GM15510 (cell line): Measurements from ENCODE around the gene HELZ.

Source experiments
- POLR2A ChIP-seq: IDR thresholded peaks from 3 replicates; pipeline ENCODE4 v1.6.1; 2011; ENCODE audit warnings: borderline replicate concordance; ENCODE audit not compliant: insufficient read length; ENCODE audit errors: extremely low read depth

HELZ gene

GRCh38 chr17:67273900-67274299 is 28.9 kb upstream of the HELZ start:
- TF ChIP-seq POLR2A = no peak

DNA sequence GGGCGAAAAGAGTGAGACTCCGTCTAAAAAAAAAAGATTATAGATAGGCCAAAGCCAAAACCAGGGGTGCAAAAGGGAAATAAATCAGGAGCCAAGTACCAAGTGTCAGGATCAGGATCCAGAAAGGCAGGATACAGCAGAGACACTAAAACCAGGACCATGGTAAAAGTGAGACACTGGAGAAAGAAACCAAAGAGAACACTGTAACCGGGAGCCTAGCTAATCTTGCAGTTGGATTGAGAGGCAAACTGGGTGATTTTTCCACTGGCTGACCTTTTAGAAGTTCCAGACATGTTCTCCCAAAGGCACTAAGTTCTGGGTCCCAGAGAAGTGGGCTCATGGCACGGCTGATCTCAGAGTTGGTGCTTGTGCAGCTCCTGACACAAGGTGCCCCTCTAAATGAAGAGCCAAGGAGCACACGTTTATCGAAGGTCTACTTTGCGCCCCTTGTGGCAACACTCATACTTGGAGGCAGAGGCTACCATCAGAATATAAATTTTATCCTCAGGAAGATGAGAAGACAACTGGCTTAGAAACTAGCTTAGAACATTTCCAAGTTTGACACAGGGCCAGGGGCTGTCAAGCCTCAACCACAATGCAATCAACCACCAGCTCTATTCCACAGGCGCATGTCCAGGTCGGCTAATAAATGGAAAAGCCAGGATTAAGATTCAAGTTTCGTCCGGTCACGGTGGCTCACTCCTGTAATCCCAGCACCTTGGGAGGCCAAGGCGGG is 27.5 kb upstream of the HELZ start:
- no peak for TF ChIP-seq POLR2A

GRCh38 chr17:67270416-67270815 is 25.4 kb upstream of the HELZ start:
- TF ChIP-seq POLR2A = no peak

- no peak for TF ChIP-seq POLR2A
Measured at GRCh38 chr17:67266496-67266895, 21.5 kb upstream of the HELZ start.

DNA sequence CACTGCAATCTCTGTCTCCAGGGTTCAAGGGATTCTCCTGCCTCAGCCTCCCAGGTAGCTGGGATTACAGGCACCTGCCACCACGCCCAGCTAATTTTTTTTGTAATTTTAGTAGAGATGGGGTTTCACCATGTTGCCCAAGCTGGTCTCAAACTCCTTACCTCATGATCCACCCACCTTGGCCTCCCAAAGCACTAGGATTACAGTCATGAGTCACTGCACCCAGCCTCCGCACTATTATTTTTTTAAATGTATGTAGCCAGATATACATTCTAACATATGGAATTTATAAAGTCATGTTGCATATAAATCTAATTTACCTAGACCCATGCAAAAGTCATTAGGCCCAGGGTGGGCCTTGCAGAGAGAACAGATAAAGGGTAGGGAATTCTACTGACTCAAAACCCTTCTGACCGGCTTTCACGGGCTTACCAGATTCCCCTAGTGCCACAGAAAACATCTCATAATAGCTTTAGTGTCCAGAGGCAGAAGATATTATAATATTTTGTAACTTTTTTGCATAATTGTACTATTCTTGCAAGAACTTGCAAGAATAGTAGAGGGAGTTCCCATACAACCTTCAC is 20.5 kb upstream of the HELZ start:
- TF ChIP-seq POLR2A = no peak

- TF ChIP-seq POLR2A = no peak
Measured at GRCh38 chr17:67262435-67263117, 17.6 kb upstream of the HELZ start.

- TF ChIP-seq POLR2A = no peak
Measured at GRCh38 chr17:67260170-67260987, 15.4 kb upstream of the HELZ start.

DNA sequence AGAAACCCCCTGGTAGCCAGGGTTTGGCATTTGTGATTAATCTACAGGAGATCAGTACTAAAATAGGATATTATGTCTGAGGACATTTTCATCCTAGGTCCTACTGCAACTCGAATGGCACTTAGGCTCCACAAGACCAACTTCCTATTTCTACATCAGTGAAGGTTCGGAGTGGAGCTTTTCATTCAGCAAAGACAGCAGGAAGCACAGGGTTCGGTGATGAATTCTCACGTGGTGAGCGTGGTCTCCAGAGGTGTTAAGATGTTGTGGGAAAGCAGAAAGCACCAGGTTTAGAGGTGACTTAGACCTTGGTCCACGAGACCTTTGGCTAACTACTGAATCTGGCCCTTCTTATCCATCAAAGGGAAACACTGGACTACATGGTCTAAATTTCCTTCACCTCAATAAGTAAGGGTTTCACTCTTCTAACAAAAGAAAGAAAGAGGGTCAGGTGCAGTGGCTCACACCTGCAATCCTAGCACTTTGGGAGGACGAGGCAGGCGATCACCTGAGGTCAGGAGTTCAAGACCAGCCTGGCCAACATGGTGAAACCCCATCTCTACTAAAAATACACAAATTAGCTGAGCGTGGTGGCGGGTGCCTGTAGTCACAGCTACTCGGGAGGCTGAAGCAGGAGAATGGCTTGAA is 13.9 kb upstream of the HELZ start:
- no peak for TF ChIP-seq POLR2A

DNA sequence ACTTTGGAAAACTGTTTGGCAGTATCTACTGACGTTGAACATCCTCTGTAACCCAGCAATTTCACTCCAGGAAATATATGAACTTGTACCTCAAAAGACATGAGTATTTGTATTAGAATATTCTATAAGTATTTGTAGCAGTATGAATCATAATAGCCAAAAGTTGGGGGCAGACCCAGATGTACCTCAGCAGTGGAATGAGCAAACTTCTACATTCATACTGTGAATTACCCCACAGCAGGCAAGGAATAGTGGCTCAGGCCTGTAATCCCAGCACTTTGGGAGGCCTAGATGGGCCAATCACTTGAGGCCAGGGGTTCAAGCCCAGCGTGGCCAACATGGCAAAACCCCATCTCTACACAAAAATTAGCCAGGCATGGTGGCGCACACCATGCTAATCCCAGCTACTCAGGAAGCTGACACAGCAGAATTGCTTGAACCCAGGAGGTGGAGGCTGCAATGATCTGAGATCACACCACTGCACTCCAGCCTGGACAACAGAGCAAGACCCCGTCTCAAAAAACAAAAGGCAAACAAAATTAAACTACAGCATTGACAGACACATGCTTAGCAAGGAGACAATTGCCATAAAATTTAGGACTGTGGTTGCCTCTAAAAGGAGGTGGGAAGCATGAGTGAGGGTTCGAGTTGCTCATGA is 11.2 kb upstream of the HELZ start:
- no peak for TF ChIP-seq POLR2A

DNA sequence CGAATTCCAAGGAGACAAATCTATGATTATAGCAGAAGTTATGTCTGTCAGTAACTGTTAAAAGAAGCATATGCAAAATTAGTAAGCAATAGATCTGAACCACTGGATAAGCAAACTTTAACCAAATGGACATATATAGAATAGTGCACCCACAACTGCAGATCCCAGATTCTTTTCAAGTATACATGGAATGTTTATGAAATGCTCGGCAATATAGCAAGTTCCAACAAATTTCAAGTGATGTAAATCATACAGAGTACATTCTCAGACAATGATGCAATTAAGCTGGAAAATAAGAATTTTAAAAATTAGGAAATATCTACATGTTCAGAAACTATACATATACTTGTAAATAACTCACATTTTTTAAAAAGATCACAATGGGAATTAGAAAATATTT is 8.4 kb upstream of the HELZ start:
- TF ChIP-seq POLR2A = no peak

- no peak for TF ChIP-seq POLR2A
Measured at GRCh38 chr17:67248291-67248690, 3.3 kb upstream of the HELZ start.

GRCh38 chr17:67247416-67247900 is 2.5 kb upstream of the HELZ start:
- no peak for TF ChIP-seq POLR2A

- TF ChIP-seq POLR2A = no peak
Measured at GRCh38 chr17:67246653-67247415, 1.8 kb upstream of the HELZ start.
